ENCODE data around the gene IL17RC. TPM values are rescaled to one million over a fixed set of nuclear protein-coding genes. Genes with fewer than 3 reads are reported as not detected.
A peak's percentile ranks its signal among the peaks of the same experiment; 100 is the strongest.
"Not testable (repeated sequence)": the region's sequence is repeated elsewhere in the genome, so short reads cannot be mapped to it uniquely, and the experiment has no call there.

IL17RC gene
- total and polyA plus RNA-seq, 4 donors: 16.7 to 34.2 (median 28.4) TPM

DNA sequence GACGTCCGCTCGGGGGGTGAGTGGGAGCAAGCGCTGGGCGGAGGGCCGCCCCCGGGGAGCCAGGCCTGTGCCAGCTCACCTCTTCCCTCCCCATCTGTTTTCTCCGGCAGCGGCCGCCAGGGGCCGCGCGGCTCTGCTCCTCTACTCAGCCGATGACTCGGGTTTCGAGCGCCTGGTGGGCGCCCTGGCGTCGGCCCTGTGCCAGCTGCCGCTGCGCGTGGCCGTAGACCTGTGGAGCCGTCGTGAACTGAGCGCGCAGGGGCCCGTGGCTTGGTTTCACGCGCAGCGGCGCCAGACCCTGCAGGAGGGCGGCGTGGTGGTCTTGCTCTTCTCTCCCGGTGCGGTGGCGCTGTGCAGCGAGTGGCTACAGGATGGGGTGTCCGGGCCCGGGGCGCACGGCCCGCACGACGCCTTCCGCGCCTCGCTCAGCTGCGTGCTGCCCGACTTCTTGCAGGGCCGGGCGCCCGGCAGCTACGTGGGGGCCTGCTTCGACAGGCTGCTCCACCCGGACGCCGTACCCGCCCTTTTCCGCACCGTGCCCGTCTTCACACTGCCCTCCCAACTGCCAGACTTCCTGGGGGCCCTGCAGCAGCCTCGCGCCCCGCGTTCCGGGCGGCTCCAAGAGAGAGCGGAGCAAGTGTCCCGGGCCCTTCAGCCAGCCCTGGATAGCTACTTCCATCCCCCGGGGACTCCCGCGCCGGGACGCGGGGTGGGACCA lies 16.1 kb downstream of the IL17RC start:
- H3K4me1 ChIP-seq (ENCODE audit: control insufficient read depth, insufficient read depth, low read length): peaks cover 27% of the 10 kb centered on the region
- H3K9me3 ChIP-seq (ENCODE audit: control insufficient read depth, insufficient read depth, low read length): no peaks in the 10 kb centered on the region
- H3K36me3 ChIP-seq (ENCODE audit: control insufficient read depth, insufficient read depth, low read length): peaks cover 20% of the 10 kb centered on the region
- no peaks in the 10 kb centered on the region for H3K27me3 ChIP-seq (ENCODE audit: control insufficient read depth, insufficient read depth, low read length)
- peak in 3 of 6 donors; percentile 61 to 90 (median 86) for DNase-seq (ENCODE audit: low read depth in 4 of 6, low spot score in 6 of 6)
- WGBS (ENCODE audit: insufficient coverage): under 1% methylated on average over 77 of the region's 77 CpGs
- H3K4me3 ChIP-seq (ENCODE audit: low read depth, low read length): peak overlapping the region; percentile 89
- H3K27ac ChIP-seq (ENCODE audit: low read depth, low read length): peak overlapping the region; percentile 94

DNA sequence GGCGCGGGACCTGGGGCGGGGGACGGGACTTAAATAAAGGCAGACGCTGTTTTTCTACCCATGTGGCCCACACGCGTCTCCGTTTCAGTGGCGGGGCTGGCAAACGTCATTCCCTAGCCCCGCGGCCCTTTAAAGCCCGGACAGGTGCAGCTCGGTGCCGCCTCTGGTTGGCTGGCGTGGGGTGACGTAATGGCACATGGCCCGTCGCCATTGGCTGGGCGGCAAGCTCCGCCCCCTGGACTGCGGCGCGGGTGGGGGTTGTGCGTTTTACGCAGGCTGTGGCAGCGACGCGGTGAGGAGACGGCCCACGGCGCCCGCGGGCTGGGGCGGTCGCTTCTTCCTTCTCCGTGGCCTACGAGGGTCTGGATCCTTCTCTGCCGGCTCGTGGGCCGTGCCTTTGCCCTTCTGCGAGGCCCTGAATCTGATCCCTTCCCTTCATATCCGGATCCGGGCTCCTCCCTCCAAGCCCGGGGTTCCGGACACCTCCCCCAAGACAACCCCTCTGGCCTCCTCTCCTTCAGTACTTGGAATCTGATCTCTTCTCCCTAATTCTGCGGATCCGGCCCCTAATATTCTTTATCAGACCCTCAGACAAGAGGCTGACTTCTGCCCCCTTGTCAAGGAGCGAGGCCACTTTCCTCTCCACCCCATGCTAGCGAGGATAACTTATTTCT lies 16.8 kb downstream of the IL17RC start, which contains the start of gene CRELD1:
CRELD1 (plus strand) TSS at position 274 of the 674 bp plus-strand sequence. CDS start 605 bp downstream, outside the sequence.
- H3K27me3 ChIP-seq (ENCODE audit: control insufficient read depth, insufficient read depth, low read length): no peaks in the 10 kb centered on the region
- H3K4me1 ChIP-seq (ENCODE audit: control insufficient read depth, insufficient read depth, low read length): peaks cover 27% of the 10 kb centered on the region
- H3K27ac ChIP-seq (ENCODE audit: low read depth, low read length): peak within 1 kb of the TSS; percentile 94
- H3K9me3 ChIP-seq (ENCODE audit: control insufficient read depth, insufficient read depth, low read length): no peaks in the 10 kb centered on the region
- WGBS (ENCODE audit: insufficient coverage): under 1% methylated on average over 50 of the region's 50 CpGs
- peak within 1 kb of the TSS; percentile 89 for H3K4me3 ChIP-seq (ENCODE audit: low read depth, low read length)
- H3K36me3 ChIP-seq (ENCODE audit: control insufficient read depth, insufficient read depth, low read length): peaks cover 19% of the 10 kb centered on the region
- peak in 5 of 6 donors; percentile 91 to 99 (median 93) for DNase-seq (ENCODE audit: low read depth in 4 of 6, low spot score in 6 of 6)

DNA sequence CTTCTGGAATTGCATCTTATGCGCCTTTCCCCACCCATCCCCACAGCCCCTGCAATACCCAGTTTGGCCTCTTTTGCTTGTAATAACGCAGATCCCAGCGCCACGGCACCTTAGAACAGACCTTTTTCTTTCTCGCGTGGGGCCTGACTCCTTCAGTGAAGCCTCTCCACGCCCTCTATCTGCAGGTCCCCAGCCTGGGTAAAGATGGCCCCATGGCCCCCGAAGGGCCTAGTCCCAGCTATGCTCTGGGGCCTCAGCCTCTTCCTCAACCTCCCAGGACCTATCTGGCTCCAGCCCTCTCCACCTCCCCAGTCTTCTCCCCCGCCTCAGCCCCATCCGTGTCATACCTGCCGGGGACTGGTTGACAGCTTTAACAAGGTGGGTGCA lies 17.3 kb downstream of the IL17RC start:
- Histone ChIP-seq H3K4me3 (ENCODE audit: low read depth, low read length) (peak overlapping the region; percentile 89), H3K27me3 (ENCODE audit: control insufficient read depth, insufficient read depth, low read length) (no peaks in the 10 kb centered on the region), H3K4me1 (ENCODE audit: control insufficient read depth, insufficient read depth, low read length) (peaks cover 27% of the 10 kb centered on the region), H3K9me3 (ENCODE audit: control insufficient read depth, insufficient read depth, low read length) (no peaks in the 10 kb centered on the region), H3K27ac (ENCODE audit: low read depth, low read length) (peak overlapping the region; percentile 94), H3K36me3 (ENCODE audit: control insufficient read depth, insufficient read depth, low read length) (peaks cover 21% of the 10 kb centered on the region)
- no peak for DNase-seq (ENCODE audit: low read depth in 4 of 6, low spot score in 6 of 6)
- WGBS (ENCODE audit: insufficient coverage): 14% methylated on average over 11 of the region's 11 CpGs

DNA sequence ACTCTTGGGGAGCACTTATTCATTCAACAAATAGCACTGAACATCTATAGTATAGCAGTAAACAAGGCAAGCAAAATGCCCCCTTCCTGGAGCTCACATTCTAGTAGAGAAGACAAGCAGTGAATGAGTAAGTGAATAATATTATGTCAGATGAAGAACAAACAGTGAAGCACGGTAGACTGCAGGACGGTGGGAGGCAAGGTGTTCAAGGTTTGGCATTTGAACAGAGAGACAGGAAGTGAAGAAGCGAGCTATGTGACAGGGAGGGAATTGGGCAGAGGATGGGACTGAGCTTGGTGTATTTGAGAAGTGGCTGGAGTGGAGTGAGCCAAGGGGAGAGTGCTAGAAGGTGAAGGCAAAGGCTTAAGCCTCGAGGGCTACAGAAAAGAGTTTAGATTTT lies 18.1 kb downstream of the IL17RC start:
- peaks cover 27% of the 10 kb centered on the region for H3K4me1 ChIP-seq (ENCODE audit: control insufficient read depth, insufficient read depth, low read length)
- DNase-seq (ENCODE audit: low read depth in 4 of 6, low spot score in 6 of 6): no peak
- H3K36me3 ChIP-seq (ENCODE audit: control insufficient read depth, insufficient read depth, low read length): peaks cover 20% of the 10 kb centered on the region
- no peaks in the 10 kb centered on the region for H3K27me3 ChIP-seq (ENCODE audit: control insufficient read depth, insufficient read depth, low read length)
- no peak overlapping the region for H3K4me3 ChIP-seq (ENCODE audit: low read depth, low read length)
- H3K27ac ChIP-seq (ENCODE audit: low read depth, low read length): no peak overlapping the region
- no peaks in the 10 kb centered on the region for H3K9me3 ChIP-seq (ENCODE audit: control insufficient read depth, insufficient read depth, low read length)
- 73% methylated on average over 3 of the region's 4 CpGs for WGBS (ENCODE audit: insufficient coverage)

DNA sequence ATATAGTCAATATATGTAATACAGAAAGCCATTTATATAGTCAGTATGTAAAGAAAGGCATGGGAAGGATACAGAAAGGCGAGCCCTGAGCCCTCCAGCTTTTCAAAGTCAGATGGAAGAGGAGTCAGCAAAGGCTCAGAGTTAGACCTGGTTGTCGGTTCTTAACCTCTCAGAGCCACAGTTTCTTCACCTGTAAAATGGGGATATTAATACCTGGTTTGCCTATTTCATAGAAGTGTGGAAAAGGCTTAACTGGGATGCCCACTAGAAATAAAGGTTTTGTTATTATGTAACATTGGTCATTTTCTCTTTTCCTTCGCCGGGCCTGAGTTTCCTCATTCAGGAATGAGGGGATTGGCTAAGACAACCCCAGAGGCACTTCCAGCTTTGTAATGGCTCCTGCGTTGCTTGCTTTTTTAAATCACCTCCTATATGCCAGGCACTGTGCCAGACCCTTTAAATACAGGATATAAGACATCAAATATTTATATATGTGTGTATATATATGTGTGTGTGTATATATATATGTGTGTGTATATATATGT lies 19.1 kb downstream of the IL17RC start:
- Histone ChIP-seq H3K9me3 (ENCODE audit: control insufficient read depth, insufficient read depth, low read length) (no peaks in the 10 kb centered on the region), H3K4me3 (ENCODE audit: low read depth, low read length) (no peak overlapping the region), H3K27me3 (ENCODE audit: control insufficient read depth, insufficient read depth, low read length) (no peaks in the 10 kb centered on the region), H3K27ac (ENCODE audit: low read depth, low read length) (no peak overlapping the region), H3K36me3 (ENCODE audit: control insufficient read depth, insufficient read depth, low read length) (peaks cover 27% of the 10 kb centered on the region), H3K4me1 (ENCODE audit: control insufficient read depth, insufficient read depth, low read length) (peaks cover 27% of the 10 kb centered on the region)
- 100% methylated on average over 1 of the region's 5 CpGs for WGBS (ENCODE audit: insufficient coverage)
- no peak for DNase-seq (ENCODE audit: low read depth in 4 of 6, low spot score in 6 of 6)

DNA sequence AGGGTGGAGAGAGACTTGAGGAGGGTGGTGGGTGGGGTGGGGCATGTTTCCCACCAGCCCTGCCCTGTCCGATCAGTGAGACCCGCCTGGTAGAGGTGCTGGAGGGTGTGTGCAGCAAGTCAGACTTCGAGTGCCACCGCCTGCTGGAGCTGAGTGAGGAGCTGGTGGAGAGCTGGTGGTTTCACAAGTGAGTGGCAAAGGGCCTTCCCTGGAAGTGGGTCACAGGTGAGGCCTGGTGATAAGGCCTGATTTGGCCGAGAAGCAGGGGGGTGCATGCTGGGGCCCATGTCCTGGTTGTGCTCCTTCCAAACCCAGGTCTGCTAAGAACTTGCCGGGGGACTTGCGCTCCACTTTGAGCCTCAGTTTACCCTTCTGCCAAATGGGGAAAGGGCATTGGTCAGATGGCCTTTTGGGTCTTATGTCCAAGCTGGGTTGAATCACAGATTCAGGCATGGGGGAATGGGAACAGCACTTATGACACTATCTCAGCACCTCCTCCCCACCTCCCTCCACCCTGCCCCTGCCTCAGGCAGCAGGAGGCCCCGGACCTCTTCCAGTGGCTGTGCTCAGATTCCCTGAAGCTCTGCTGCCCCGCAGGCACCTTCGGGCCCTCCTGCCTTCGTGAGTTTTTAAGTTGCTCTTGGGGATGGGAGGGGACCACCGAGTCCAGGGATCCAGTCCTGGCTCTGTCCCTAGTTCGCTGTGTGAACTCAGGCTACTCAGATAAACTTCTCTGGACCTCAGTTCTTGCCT lies 20.8 kb downstream of the IL17RC start:
- Histone ChIP-seq H3K27me3 (ENCODE audit: control insufficient read depth, insufficient read depth, low read length) (no peaks in the 10 kb centered on the region), H3K4me3 (ENCODE audit: low read depth, low read length) (no peak overlapping the region), H3K27ac (ENCODE audit: low read depth, low read length) (no peak overlapping the region), H3K9me3 (ENCODE audit: control insufficient read depth, insufficient read depth, low read length) (no peaks in the 10 kb centered on the region), H3K36me3 (ENCODE audit: control insufficient read depth, insufficient read depth, low read length) (peaks cover 39% of the 10 kb centered on the region), H3K4me1 (ENCODE audit: control insufficient read depth, insufficient read depth, low read length) (peaks cover 21% of the 10 kb centered on the region)
- WGBS (ENCODE audit: insufficient coverage): 96% methylated on average over 12 of the region's 13 CpGs
- DNase-seq (ENCODE audit: low read depth in 4 of 6, low spot score in 6 of 6): no peak

DNA sequence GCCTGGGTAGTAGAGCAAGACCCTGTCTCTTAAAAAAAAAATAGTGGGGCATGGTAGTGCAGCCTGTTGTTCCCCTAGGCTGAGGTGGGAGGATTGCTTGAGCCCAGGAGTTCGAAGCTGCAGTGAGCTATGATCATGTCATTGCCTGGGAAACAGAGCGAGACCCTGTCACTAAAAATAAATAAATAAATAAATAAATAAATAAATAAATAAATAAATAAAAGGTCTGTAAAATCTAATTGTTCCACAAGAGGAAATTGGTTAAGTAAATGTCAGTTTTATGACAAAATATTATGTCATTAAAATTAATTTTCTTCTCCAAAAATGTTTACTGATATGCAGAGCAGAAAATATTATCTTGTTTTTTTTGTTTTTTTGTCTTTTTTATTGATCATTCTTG lies 22.1 kb downstream of the IL17RC start:
- Histone ChIP-seq H3K27me3 (ENCODE audit: control insufficient read depth, insufficient read depth, low read length) (no peaks in the 10 kb centered on the region), H3K27ac (ENCODE audit: low read depth, low read length) (no peak overlapping the region), H3K9me3 (ENCODE audit: control insufficient read depth, insufficient read depth, low read length) (no peaks in the 10 kb centered on the region), H3K4me3 (ENCODE audit: low read depth, low read length) (no peak overlapping the region), H3K4me1 (ENCODE audit: control insufficient read depth, insufficient read depth, low read length) (peaks cover 15% of the 10 kb centered on the region), H3K36me3 (ENCODE audit: control insufficient read depth, insufficient read depth, low read length) (peaks cover 51% of the 10 kb centered on the region)
- WGBS (ENCODE audit: insufficient coverage): no CpG with 5 or more reads among the region's 2 CpGs
- no peak for DNase-seq (ENCODE audit: low read depth in 4 of 6, low spot score in 6 of 6)

DNA sequence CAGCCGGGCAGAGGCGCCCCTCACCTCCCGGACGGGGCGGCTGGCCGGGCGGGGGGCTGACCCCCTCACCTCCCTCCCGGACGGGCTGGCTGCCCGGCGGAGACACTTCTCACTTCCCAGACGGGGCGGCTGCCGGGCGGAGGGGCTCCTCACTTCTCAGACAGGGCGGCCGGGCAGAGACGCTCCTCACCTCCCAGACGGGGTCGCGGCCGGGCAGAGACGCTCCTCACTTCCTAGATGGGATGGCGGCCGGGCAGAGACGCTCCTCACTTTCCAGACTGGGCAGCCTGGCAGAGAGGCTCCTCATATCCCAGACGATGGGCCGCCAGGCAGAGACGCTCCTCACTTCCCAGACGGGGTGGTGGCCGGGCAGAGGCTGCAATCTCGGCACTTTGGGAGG lies 23.0 kb downstream of the IL17RC start:
- no CpG with 5 or more reads among the region's 32 CpGs for WGBS (ENCODE audit: insufficient coverage)
- not testable (repeated sequence) for H3K4me1 ChIP-seq (ENCODE audit: control insufficient read depth, insufficient read depth, low read length); H3K27me3 ChIP-seq (ENCODE audit: control insufficient read depth, insufficient read depth, low read length); DNase-seq (ENCODE audit: low read depth in 4 of 6, low spot score in 6 of 6); H3K4me3 ChIP-seq (ENCODE audit: low read depth, low read length); H3K9me3 ChIP-seq (ENCODE audit: control insufficient read depth, insufficient read depth, low read length); H3K27ac ChIP-seq (ENCODE audit: low read depth, low read length)
- peaks cover 59% of the 10 kb centered on the region for H3K36me3 ChIP-seq (ENCODE audit: control insufficient read depth, insufficient read depth, low read length)

DNA sequence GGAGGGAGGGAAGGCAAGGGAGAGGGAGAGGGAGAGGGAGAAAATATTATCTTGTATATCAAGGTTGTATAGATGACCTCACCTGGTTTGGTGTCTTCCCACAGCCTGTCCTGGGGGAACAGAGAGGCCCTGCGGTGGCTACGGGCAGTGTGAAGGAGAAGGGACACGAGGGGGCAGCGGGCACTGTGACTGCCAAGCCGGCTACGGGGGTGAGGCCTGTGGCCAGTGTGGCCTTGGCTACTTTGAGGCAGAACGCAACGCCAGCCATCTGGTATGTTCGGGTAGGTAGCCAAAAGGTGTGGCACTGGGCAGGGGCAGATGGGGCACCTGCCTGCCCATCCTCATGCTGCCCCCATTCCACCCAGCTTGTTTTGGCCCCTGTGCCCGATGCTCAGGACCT lies 23.8 kb downstream of the IL17RC start:
- H3K36me3 ChIP-seq (ENCODE audit: control insufficient read depth, insufficient read depth, low read length): peaks cover 59% of the 10 kb centered on the region

More for the DNA sequence above, 23.8 kb downstream of the IL17RC start:
- Histone ChIP-seq H3K27ac (ENCODE audit: low read depth, low read length) (no peak overlapping the region), H3K4me1 (ENCODE audit: control insufficient read depth, insufficient read depth, low read length) (peaks cover 1% of the 10 kb centered on the region), H3K27me3 (ENCODE audit: control insufficient read depth, insufficient read depth, low read length) (no peaks in the 10 kb centered on the region), H3K9me3 (ENCODE audit: control insufficient read depth, insufficient read depth, low read length) (no peaks in the 10 kb centered on the region), H3K4me3 (ENCODE audit: low read depth, low read length) (no peak overlapping the region)
- WGBS (ENCODE audit: insufficient coverage): 93% methylated on average over 10 of the region's 10 CpGs
- DNase-seq (ENCODE audit: low read depth in 4 of 6, low spot score in 6 of 6): no peak

Measured in spinal cord (tissue), 10 donors.